BLaER1 (cell line): Measurements from ENCODE around the gene DLEC1.

Experiments
- H3K27ac ChIP-seq: shearing (Covaris generic); formaldehyde crosslinking; 2 replicates; pipeline ENCODE4 v1.8.1; 2022
- H3K27me3 ChIP-seq: shearing (Covaris generic); formaldehyde crosslinking; 2 replicates; pipeline ENCODE4 v1.8.1; 2022
- H3K36me3 ChIP-seq: shearing (Covaris generic); formaldehyde crosslinking; 2 replicates; pipeline ENCODE4 v1.8.1; 2022
- H3K4me1 ChIP-seq: shearing (Covaris generic); formaldehyde crosslinking; 2 replicates; pipeline ENCODE4 v1.8.1; 2022
- H3K4me2 ChIP-seq: shearing (Covaris generic); formaldehyde crosslinking; 2 replicates; pipeline ENCODE4 v1.8.1; 2022
- H3K4me3 ChIP-seq: shearing (Covaris generic); formaldehyde crosslinking; 2 replicates; pipeline ENCODE4 v1.8.1; 2022
- H3K9ac ChIP-seq: shearing (Covaris generic); formaldehyde crosslinking; 2 replicates; pipeline ENCODE4 v1.8.1; 2022
- H3K9me3 ChIP-seq: shearing (Covaris generic); formaldehyde crosslinking; 2 replicates; pipeline ENCODE4 v1.8.1; 2022
- H4K20me1 ChIP-seq: shearing (Covaris generic); formaldehyde crosslinking; 2 replicates; pipeline ENCODE4 v1.8.1; 2022
- Cebpa-rat ChIP-seq: shearing (Covaris generic); IDR thresholded peaks from 2 replicates; pipeline ENCODE4 v1.8.1; 2022

Gene DLEC1

DNA sequence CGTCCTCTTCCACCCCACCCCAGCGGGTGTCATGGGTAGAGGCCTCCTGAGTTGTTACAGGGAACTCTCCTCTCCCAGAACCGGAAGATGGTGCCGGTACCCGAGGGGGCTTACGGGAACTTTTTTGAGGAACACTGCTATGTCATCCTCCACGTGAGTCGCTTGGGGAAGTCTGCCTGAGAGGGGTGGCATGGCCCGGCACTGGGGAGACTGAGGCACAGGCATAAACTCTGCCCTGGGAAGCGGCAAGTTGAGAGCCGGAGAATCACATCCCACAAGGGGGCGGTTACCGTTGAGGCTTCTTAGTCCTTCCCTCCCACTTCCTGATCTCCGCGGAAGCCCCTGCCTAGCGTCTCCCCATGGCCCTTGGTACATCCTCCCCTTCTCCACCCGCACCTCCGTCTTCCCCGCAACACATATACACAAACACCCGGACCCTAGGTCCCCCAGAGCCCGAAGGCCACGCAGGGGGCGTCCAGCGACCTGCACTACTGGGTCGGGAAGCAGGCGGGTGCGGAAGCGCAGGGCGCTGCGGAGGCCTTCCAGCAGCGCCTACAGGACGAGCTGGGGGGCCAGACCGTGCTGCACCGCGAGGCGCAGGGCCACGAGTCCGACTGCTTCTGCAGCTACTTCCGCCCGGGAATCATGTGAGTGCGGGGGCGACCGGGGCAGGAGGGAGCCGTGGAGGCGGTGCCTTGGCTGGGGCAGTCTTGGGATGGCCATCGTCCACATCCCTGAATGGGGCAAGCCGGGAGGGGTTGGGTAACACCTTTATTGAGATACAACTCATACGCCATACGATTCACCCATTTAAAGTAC lies 45.0 kb upstream of the DLEC1 start:
- Histone ChIP-seq H3K9me3 (no peaks in the 10 kb centered on the region), H3K4me3 (peak overlapping the region; percentile 77), H4K20me1 (no peaks in the 10 kb centered on the region), H3K36me3 (peaks cover 28% of the 10 kb centered on the region), H3K27me3 (no peaks in the 10 kb centered on the region), H3K9ac (peak overlapping the region; percentile 85), H3K27ac (peak overlapping the region; percentile 86), H3K4me2 (peak overlapping the region; percentile 88), H3K4me1 (peaks cover 48% of the 10 kb centered on the region)
- no peak for TF ChIP-seq Cebpa-rat

DNA sequence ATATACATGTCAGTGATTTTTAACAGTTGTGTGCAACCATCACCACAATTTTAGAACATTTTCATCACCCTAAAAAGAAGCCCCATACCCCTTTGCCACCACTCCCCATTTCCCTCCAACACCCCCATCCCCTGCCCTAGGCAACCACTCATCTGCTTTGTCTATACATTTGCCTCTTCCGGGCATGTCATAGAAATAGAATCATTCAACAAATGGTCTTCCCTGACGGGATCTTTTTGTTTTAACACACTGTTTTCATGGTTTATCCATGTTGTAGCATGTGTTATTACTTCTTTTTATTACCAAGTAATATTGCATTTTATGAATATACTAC lies 44.4 kb upstream of the DLEC1 start:
- TF ChIP-seq Cebpa-rat: no peak
- peak overlapping the region; percentile 86 for H3K27ac ChIP-seq

DNA sequence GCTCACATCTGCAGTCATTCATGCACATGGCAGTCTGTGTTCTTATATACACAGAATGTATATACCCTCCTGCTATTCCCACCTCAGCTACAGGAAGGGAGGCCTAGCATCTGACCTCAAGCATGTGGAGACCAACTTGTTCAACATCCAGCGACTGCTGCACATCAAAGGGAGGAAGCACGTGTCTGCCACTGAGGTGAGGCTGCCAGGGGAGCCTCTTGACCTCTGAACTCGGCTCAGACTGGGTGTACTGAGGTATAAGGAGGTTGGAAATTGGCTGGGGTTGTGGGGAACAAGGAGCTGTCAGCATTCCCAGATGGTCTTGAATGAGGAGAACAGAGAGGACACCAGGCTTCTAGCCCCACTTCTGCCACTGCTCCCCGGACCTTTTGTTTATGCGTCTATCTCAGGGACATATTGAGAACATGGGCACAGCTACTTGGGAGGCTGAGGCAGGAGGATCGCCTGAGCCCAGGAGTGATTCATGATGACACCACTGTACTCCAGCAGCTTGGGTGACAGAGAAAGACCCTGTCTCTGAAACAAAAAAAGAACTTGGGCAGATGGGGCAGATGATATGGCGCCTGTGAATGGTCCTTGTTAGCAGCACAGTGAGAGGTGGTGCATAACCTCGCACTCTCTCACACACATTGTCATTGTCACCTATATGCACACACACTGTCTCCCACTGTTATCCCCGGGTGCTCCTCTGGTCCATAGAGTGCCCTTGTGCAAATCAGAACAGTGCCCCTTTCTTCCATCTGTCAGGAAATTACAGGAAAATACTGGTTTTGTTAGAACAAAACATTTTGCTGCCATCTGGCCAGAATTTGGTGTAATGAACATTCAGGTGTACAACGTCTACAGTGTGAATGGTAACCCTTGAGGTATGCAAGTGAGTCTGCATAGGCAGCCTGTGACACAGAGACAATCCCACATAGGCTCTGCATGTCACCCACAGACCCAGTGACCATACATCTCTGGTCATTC lies 43.1 kb upstream of the DLEC1 start:
- no peaks in the 10 kb centered on the region for H4K20me1 ChIP-seq
- H3K27me3 ChIP-seq: no peaks in the 10 kb centered on the region
- peak overlapping the region; percentile 88 for H3K4me2 ChIP-seq
- H3K4me1 ChIP-seq: peaks cover 52% of the 10 kb centered on the region
- no peaks in the 10 kb centered on the region for H3K9me3 ChIP-seq
- H3K27ac ChIP-seq: no peak overlapping the region
- TF ChIP-seq Cebpa-rat: no peak
- H3K9ac ChIP-seq: no peak overlapping the region
- H3K36me3 ChIP-seq: peaks cover 45% of the 10 kb centered on the region
- 0 out of 2 replicates have a peak overlapping the region, but pooled peaks have one; percentile 77 for H3K4me3 ChIP-seq

More for the DNA sequence above, 44.4 kb upstream of the DLEC1 start:
- Histone ChIP-seq H4K20me1 (no peaks in the 10 kb centered on the region), H3K36me3 (peaks cover 31% of the 10 kb centered on the region), H3K4me2 (peak overlapping the region; percentile 88), H3K4me1 (peaks cover 52% of the 10 kb centered on the region), H3K9ac (peak overlapping the region; percentile 85), H3K27me3 (no peaks in the 10 kb centered on the region), H3K9me3 (no peaks in the 10 kb centered on the region), H3K4me3 (peak overlapping the region; percentile 77)

DNA sequence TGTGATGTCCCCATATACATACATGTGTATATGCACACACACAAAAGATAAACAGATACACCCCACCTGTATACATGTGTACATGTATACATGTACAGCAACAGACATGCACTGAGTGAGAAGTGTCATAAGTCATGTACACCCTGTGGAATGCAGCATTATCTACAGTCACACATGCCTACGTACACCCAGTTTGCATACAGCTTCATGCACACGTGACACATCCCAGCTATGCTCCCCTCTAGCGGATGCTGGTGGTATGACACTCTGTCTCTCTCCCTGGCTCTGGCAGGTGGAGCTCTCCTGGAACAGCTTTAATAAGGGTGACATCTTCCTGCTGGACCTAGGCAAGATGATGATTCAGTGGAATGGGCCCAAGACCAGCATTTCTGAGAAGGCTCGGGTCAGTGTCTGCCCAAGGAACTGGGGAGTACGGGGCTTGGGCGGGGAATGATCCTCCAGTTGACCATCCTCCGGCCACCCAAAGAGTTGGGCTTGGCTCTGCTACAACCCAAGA lies 42.2 kb upstream of the DLEC1 start:
- peaks cover 54% of the 10 kb centered on the region for H3K36me3 ChIP-seq
- H3K27me3 ChIP-seq: no peaks in the 10 kb centered on the region
- peak overlapping the region; percentile 88; the same call in 1 of the 2 replicates for H3K4me2 ChIP-seq
- H4K20me1 ChIP-seq: no peaks in the 10 kb centered on the region
- H3K9ac ChIP-seq: no peak overlapping the region
- H3K9me3 ChIP-seq: no peaks in the 10 kb centered on the region
- H3K4me1 ChIP-seq: peaks cover 52% of the 10 kb centered on the region
- no peak for TF ChIP-seq Cebpa-rat
- H3K27ac ChIP-seq: no peak overlapping the region
- no peak overlapping the region for H3K4me3 ChIP-seq

DNA sequence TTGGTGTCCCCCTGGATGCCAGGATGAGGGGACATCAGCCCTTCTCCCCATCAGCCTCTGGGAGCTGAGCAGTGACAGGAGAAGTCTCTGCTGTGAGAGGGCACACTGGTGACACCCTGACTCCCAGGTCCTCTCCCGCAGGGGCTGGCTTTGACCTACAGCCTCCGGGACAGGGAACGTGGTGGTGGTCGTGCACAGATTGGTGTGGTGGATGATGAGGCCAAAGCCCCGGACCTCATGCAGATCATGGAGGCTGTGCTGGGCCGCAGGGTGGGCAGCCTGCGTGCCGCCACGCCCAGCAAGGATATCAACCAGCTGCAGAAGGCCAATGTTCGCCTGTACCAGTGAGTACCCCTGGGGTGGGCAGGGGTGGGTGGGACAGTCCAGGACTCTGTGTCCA lies 41.7 kb upstream of the DLEC1 start:
- H3K4me2 ChIP-seq: no peak overlapping the region; the same call in 1 of the 2 replicates
- H3K9ac ChIP-seq: no peak overlapping the region
- H4K20me1 ChIP-seq: no peaks in the 10 kb centered on the region
- no peaks in the 10 kb centered on the region for H3K27me3 ChIP-seq
- peaks cover 59% of the 10 kb centered on the region for H3K36me3 ChIP-seq
- no peaks in the 10 kb centered on the region for H3K9me3 ChIP-seq
- H3K4me1 ChIP-seq: peaks cover 52% of the 10 kb centered on the region
- no peak overlapping the region for H3K4me3 ChIP-seq
- TF ChIP-seq Cebpa-rat: no peak
- no peak overlapping the region for H3K27ac ChIP-seq

DNA sequence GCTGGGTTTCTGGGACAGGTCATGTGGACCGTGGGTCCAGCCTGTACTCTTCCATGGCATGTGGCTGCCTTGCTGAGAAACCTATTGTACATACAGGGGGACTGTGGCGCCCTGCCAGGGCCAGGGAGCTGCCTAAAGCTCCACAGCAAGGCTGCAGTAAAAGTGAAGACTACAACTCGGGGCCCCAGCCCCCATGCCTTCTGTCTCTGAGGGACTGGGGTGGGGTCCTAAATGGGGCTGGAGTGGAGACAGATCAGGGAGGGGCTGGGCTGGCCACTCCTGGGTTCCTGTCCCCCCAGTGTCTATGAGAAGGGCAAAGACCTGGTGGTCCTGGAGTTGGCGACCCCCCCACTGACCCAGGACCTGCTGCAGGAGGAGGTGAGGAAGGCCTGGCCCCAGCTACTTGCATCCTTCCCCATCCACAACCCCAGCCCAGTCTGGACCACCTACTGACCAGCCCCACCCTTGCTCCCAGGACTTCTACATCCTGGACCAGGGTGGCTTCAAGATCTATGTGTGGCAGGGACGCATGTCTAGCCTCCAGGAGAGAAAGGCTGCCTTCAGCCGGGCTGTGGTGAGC lies 41.1 kb upstream of the DLEC1 start:
- Histone ChIP-seq H4K20me1 (no peaks in the 10 kb centered on the region), H3K27ac (peak overlapping the region; percentile 92), H3K4me1 (peaks cover 52% of the 10 kb centered on the region), H3K4me3 (no peak overlapping the region; the same call in 1 of the 2 replicates), H3K4me2 (peak overlapping the region; percentile 95), H3K27me3 (no peaks in the 10 kb centered on the region), H3K36me3 (peaks cover 64% of the 10 kb centered on the region), H3K9me3 (no peaks in the 10 kb centered on the region), H3K9ac (peak overlapping the region; percentile 78)
- no peak for TF ChIP-seq Cebpa-rat

DNA sequence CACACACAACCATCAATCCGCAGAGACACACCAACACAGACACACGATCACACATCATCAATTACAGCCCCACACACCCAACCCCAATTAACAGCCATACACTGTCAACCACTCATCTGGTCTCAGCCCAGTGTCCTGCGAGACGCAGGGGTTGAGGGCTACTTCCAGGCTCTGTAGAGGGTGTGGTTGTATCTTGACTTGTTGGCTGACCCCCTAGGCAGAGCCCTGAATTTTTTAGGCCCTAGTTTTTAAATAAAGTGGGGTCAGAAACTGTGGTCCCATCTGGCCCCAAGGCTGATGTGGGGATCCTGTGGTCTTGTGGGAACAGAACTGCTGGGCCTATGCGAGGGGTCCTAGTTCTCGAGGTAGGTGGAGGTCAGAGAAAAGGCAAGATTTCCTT lies 39.2 kb upstream of the DLEC1 start:
- H3K4me1 ChIP-seq: peaks cover 43% of the 10 kb centered on the region
- H3K9me3 ChIP-seq: no peaks in the 10 kb centered on the region
- TF ChIP-seq Cebpa-rat: no peak
- peaks cover 81% of the 10 kb centered on the region for H3K36me3 ChIP-seq
- H3K4me3 ChIP-seq: no peak overlapping the region
- H4K20me1 ChIP-seq: peaks cover 14% of the 10 kb centered on the region
- H3K9ac ChIP-seq: no peak overlapping the region
- H3K27ac ChIP-seq: no peak overlapping the region
- H3K27me3 ChIP-seq: no peaks in the 10 kb centered on the region
- no peak overlapping the region for H3K4me2 ChIP-seq

DNA sequence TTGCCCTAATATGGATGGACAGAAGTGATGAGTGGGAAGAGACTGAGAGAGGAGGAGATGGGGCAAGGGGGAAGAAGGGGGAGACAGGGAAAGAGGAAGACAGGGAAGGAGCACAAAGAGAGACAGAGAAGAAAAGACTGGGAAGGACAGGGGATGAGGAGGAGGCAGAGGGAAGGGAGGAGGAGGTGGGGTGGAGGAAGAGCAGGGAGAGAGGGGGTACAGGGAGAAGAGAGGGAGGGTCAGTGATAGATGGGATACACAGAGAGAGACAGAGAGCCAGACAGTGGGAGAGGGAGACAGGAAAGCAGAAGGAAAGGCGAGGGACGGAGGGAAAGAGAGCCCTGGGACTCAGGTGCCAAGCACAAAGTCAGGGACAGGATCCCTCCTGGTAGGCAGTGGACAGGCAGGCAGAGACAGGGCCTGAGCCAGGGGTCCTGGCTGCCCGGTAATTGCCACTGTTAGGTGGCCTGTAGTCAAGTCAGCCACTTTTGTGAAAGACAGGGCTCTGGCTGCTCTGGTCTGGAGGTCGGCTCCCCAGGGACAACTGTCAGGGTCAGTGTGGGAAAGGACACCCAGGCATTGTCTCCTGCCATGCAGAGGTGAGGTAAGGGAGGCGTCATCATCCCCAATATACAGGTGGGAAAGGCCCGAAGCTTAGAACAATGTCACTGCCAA lies 38.6 kb upstream of the DLEC1 start:
- Histone ChIP-seq H3K27me3 (no peaks in the 10 kb centered on the region), H3K27ac (no peak overlapping the region), H4K20me1 (peaks cover 20% of the 10 kb centered on the region), H3K9ac (no peak overlapping the region), H3K9me3 (no peaks in the 10 kb centered on the region), H3K4me2 (no peak overlapping the region), H3K36me3 (peaks cover 85% of the 10 kb centered on the region), H3K4me1 (peaks cover 38% of the 10 kb centered on the region), H3K4me3 (no peak overlapping the region)
- TF ChIP-seq Cebpa-rat: no peak

DNA sequence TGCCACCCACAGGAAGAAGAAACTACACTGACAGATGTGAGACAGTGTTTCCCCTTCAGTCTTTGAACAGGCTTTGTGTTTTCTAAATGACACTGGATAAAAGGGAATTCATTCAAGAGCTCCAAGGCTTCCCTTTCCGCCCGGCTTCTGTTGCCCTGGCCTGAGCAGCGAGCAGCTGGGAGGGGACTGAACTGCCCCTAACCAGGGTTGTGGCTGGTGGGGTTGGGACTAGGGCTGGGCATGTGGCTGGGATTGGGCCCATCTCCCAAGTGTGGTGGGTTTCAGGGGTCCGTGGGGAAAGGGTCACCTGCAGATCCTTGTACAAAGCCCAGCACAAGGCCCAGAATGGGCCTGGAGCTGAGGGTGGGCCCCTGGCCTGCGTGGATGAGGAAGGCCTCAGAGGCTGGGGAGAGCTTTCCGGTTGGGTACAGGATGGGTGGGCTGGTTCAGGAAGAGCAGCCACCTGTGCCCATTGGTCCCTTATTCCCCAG lies 38.0 kb upstream of the DLEC1 start:
- Histone ChIP-seq H4K20me1 (peaks cover 26% of the 10 kb centered on the region), H3K4me3 (no peak overlapping the region), H3K36me3 (peaks cover 85% of the 10 kb centered on the region), H3K4me2 (no peak overlapping the region), H3K27me3 (no peaks in the 10 kb centered on the region), H3K9me3 (no peaks in the 10 kb centered on the region), H3K27ac (no peak overlapping the region), H3K4me1 (peaks cover 31% of the 10 kb centered on the region), H3K9ac (no peak overlapping the region)
- TF ChIP-seq Cebpa-rat: no peak
